ENCODE data around the gene CDH3.
"Not testable (repeated sequence)": the region's sequence is repeated elsewhere in the genome, so short reads cannot be mapped to it uniquely, and the experiment has no call there.

Gene CDH3

DNA sequence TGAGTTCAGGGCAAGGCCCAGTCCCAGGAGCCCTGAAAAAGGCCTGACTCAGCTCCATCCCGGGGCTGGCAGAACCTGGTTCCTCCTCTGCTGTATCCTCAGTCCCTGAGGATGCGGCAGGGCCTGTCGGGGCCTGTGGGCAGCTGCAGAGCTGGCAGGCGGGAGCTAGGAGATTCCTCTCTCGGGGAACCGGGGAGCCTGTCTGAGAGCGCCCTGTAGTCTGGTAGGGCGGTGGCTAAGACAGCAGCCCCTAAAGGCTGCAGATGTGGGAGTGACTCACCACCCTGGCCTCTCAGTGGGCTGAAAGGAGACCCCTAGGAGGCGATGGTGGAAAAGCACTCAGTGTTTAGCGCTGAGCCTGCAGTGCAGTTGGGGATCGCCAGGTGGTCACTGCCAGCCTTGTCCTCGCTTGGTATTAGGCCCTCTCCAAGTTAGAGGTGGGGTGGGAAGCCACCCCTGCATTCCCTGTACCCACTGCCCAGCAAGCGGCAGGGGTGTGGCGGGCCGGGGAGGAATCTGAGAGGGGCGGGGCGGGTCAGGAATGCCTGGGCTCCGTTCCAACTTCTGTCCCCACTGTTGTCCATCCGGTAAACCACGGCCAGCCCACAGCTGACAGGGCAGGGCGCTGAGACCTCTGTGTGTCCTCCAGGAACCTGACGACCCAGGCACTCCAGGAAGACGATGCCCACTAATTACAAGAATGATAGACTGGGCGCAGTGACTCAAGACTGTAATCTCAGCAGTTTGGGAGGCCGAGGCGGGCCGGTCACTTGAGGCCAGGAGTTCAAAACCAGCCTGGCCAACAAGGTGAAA lies 62.4 kb downstream of the CDH3 start:
- DNase-seq (ENCODE audit: low read depth), result no peak

DNA sequence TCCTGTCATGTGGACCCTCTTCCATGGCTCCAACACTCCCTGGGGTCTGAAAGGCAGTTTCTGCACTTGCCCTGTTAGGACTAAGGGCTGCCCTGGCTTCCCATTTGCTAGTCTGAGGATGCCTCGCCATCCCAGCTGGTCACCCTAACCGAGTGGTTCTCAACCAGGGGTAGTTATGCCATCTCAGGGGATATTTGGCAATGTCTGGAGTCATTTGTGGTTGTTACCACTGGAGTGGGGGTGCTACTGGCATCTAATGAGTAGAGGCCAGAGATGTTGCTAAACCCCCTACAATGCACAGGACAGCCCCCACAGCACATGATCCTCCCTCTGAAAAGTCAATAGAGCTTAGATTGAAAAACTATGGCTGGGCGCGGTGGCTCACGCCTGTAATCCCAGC lies 65.1 kb downstream of the CDH3 start:
- DNase-seq (ENCODE audit: low read depth), result no peak

DNA sequence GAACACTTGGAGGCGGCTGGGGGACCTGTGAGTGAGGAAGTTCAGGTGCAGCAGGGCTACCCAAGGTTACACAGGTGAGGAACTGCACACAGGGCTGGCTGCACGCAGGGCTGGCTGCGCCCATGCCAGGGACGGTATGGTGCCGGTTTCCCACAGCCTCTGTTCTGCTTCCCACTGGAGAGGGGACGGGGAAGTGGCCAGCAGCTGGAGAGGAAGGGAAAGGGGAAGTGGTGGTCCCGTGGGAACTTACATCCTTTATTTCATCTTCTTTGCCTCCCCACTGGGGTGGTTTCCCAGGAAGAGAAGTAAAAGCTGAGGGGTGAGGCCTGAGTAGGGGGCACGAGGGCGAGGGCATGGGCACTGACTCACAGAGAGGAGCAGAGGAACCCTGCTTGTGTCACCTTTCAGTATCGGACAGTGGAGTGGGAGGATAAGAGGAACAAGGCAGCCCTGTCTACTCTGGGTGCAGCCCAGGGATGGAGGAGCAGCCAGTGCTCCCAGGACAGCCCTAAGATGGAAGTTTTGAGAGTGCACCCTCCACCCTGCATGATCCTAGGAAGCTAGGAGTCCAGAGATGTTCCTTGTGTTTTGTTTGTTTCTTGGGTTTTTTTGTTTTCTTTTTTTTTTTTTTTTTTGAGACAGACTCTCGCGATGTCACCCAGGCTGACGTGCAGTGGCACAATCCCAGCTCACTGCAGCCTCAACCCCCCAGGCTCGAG lies 66.5 kb downstream of the CDH3 start:
- DNase-seq (ENCODE audit: low read depth), result no peak

DNA sequence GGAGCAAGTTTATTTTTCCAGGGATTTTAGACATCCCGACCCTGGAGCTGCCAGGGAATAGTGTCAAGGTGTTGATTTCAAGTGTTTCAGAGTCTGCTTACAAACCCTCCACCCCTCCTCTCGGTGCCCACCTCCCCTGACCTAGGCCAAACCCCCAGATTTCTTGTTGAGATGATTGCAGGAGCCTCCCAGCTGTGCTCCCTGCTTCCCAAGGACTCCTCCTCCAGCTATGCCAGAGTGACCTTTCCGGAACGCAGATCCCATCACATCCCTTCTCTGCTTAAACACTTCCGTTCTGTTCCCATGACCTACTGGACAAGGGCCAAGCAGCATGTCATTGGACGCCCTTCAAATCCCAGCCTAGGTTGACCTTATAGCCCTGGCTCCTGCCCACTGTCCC lies 68.3 kb downstream of the CDH3 start:
- no peak for DNase-seq (ENCODE audit: low read depth)

DNA sequence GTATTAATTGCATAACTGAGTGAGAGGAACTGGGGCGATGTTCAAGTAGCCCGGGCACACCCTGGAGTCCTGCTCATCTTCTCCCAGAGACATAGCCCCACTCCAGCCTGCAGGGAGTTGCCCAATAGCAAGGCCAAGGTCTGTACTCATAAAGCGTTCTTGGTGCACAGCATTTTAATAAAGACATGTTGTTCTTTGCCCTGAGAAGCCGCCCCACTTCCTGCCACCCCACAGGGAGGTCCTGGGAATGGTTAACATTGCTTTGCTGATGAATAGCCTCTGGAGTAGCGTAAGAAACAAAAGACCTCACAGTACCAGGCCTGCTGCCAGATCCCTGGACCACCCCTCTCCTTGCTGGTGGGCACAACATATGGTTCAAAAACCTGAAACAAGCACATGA lies 70.4 kb downstream of the CDH3 start:
- no peak for DNase-seq (ENCODE audit: low read depth)

DNA sequence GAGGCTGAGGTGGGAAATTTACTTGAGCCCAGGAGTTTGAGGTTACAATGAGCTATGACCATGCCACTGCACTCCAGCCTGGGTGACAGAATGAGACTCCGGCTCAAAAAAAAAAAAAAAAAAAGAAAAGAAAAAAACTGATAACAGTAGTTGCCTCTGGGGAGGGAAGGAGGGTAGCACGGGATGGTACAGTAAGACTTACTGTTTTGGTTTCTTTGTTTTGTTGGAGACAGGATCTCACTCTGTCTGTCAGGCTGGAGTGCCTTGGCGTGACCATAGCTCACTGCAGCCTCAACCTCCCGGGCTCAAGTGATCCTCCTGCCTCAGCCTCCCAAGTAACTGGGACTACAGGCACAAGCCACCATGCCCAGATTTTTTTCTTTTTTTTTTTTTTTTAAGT lies 71.4 kb downstream of the CDH3 start:
- not testable (repeated sequence) for DNase-seq (ENCODE audit: low read depth)

DNA sequence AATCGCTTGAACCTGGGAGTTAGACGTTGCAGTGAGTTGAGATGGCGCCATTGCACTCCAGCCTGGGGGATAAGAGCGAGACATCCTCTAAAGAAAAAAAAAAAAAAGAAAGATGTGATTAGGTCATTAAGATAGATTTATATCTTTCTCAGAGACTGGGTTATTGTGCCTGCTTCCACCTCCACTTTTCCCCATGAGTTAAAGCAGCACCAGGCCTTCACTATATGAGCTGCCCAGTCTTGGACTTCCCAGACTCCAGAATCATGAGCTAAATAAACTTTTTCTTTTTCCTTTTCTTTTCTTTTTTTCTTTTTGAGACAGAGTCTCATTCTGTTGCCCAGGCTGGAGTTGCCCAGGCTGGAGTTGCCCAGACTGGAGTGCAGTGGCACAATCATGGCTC lies 72.6 kb downstream of the CDH3 start:
- DNase-seq (ENCODE audit: low read depth), result no peak

DNA sequence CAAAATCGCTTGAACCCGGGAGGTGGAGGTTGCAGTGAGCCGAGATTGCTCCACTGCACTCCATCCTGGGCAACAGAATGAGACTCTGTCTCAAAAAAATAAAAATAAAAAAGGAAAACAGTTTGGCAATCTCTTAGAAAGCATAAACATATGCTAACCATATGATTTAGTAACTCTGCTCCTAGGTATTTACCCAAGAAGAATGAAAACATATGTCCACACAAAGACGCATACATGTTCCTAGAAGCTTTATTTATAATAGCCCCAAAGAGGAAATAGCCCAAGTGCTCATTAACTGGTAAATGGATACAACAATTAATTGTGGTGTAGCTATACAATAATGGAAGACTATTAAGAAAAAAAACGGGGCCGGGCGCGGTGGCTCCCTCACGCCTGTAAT lies 73.5 kb downstream of the CDH3 start:
- no peak for DNase-seq (ENCODE audit: low read depth)

DNA sequence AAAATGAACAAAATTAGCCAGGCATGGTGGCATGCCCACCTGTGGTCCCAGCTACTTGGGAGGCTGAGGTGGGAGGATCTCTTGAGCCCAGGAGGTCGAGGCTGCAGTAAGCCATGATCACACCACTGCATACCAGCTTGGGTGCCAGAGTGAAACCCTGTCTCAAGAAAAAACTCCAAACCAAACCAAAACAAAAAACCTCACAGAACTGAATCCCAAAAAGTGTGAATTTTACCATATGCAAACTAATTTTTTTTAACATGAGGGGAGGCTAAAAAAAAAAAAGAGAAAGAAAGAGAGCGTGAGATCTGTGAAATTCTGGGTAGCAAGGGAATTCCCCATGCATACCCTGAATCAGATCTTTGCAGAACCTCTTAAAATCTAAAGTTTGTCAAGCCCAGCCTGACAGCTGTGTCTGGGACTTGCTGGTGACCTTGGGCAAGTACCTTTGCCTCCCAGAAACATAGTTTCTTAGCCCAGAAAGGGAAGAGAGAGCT lies 74.9 kb downstream of the CDH3 start:
- peak; percentile 18 for DNase-seq (ENCODE audit: low read depth)

DNA sequence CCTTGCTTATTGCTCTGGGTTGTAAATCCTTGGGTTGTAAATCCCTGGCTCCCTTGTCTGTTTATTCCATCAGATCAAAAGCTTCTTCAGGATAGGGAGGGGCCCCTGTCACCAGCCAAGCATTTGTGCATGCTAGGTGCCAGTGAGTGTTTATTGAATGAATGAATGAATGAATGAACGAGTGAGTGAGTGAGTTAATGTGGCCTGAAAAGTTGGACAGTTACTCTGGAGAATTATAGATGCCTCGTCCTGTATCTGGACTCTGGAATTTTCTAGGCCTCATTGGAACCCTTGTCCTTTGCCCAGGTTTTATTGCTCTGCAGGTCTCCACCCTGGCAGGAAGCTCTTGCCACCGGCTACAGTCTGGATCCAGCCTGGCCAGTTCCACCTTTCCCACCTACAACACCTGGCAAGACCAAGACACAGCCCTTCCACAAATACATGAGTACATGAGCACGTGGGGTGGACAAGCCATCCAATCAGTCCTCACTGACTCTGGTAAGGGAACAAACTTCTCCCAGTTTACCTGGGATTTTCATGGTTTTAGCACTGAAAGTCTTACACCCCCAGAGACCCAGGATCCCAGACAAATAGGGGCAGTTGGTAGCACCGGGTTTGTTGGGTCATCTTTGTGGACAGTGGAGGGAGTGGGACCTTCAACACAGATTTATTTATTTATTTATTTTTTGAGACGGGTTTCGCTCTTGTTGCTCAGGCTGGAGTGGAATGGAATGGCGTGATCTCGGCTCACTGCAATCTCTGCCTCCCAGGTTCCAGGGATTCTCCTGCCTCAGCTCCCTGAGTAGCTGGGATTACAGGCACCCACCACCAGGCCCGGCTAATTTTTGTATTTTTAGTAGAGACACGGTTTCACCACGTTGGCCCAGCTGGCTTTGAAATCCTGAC lies 77.3 kb downstream of the CDH3 start:
- DNase-seq (ENCODE audit: low read depth), result no peak

DNA sequence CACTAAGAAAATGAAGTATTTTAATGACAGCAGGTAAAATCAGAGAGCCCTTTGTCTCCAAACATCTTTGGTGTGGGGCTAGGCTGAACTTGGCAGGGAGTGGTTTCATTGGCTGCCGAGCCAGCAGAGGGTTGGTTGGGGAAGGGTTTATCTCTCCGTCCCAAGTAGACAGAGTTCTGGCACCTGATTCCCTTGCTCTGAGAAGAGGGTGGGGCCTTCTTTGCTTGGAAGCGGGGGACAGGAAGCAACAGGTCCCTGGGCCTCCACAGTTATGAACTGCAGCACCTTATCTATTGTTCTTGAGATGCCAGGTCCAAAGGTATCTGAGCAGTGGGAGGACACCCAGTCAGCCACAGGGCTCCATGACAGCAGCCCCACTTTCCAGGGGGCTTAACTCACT lies 79.7 kb downstream of the CDH3 start:
- DNase-seq (ENCODE audit: low read depth), result no peak

DNA sequence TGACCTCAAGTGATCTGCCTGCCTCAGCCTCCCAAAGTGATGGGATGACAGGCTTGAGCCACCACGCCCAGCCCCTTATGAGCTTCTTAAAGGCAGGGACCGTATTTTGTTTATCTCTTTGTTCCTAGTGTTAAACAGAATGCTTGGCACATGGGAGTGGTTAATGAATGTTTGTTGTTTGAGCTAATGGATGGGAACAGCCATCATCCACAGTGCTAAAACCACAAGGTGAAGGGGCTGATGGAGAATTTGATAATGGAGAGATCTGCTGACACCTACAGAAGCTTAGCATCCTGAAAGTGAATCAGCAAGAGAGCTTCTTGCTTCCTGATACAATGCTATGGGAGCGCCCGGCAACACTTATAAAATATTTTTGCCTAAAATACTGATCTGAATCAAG lies 83.4 kb downstream of the CDH3 start:
- DNase-seq (ENCODE audit: low read depth), result no peak

DNA sequence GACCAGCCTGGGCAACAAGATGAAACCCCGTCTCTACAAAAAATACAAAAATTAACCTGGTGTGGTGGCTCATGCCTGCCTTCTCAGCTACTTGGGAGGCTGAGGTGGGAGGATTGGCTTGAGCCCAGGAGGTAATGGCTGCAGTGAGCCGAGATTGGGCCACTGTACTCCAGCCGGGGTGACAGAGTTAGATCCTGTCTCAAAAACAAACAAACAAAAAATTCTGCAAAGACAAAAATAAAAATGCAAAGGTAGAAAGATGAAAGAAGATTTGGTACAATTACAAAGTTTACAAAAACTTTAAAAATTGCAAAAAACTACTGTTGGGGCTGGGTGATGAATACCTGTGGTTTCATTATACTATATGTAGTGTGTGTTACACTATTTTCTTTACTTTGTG lies 86.5 kb downstream of the CDH3 start:
- DNase-seq (ENCODE audit: low read depth), result no peak

DNA sequence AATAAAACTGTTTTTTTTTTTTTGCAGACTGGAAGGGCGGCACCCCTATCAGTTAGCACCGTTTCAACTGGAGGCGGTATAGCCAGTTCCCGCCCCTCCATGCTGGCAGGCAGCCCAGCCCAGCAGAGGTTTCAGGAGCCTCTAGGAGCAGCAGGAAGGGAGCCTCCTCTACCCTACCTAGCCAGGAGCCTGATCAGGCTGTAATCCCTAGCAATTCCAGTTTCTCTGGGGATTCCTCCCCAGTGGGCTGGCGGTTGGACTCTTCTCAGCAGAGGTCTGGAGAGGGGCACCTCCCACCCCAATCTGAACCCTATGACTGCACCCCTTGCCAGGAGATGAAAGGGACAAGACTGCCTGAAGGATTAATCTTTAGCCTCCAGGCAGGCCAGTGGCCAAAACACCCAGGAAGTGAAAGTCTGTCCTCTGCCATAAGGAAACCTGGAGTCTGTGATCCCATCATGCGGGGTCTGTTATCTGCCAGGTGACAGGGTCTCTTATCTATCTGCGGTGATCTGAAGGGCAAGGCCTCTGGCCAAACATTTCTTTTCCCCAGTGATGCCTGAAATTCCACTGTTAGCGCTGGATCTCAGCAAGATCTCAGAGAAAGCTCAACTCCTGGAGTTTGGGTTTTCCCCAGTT lies 87.1 kb downstream of the CDH3 start:
- DNase-seq (ENCODE audit: low read depth), result no peak

DNA sequence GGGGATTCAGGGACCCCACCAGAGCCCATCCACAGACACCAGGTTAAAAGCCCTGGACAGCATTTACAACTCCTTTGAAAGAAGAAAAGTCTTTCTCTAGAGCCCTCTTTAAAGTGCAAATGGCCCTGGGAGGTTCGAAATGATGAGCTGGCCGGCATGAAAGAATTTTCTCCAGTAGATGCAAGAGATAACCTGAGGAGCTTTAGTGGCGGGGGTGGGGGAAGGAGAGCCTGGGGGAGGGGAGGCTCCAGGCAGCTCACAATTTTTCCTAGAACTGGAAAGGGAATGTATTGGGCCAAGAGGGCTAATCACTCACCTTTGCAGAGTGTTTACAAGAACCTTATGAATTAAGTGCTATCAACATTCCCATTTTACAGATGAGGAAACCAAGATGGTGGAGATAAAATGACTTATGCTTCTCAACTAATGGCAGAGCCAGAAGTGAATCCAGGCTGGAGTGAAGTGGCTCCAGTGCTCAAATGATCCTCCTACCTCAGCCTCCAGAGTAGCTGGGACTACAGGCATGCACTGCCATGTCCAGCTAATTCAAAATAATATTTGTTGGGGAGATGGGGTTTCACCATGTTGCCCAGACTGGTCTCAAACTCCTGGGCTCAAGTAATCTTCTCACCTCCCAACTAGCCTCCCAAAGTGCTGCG lies 87.8 kb downstream of the CDH3 start:
- no peak for DNase-seq (ENCODE audit: low read depth)

DNA sequence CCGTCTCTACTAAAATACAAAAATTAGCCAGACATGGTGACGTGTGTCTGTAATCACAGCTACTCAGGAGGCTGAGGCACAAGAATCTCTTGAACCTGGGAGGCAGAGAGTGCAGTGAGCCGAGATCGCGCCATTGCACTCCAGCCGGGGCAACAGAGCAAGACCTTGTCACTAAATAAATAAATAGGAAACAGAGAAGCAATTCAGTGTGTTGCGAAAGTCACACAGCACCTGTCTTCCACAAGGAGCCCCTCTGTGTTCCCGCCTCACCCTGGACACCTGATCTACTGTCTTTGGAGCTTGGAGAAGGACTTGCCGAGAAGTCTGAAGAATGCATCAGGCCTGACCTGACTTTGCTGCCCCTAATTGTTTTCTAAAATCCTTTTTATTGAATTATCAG lies 88.5 kb downstream of the CDH3 start:
- no peak for DNase-seq (ENCODE audit: low read depth)

DNA sequence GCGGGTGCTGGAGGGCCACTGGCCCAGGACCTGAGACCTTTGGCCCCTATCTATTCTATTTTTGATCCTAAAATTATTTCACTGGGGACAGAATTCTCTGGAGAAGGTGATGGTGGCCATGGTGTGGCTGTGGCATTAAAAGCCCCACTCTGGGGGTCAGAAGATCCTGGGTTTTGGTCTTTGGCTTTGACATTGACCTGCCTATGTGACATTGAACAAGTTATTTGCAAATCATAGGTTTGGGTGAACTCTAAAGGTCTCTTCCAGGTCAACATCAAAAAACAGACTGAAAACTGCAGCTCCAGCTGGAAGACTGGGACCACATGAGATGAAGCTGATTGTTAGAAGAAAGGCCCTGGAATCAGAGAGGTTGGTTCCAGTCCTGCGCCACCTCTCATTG lies 89.7 kb downstream of the CDH3 start:
- DNase-seq (ENCODE audit: low read depth), result no peak

DNA sequence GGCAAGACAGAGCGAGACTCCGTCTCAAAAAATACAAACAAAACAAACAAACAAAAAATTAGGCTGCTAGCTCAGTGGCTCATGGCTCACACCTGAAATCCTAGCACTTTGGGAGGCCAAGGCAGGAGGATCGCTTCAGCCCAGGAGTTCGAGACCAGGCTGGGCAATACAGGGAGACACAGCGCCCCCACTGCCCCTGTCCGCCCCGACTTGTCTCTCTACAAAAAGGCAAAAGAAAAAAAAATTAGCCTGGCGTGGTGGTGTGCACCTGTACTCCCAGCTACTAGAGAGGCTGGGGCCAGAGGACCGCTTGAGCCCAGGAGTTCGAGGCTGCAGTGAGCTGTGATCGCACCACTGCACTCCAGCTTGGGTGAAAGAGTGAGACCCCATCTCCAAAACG lies 91.5 kb downstream of the CDH3 start:
- no peak for DNase-seq (ENCODE audit: low read depth)

DNA sequence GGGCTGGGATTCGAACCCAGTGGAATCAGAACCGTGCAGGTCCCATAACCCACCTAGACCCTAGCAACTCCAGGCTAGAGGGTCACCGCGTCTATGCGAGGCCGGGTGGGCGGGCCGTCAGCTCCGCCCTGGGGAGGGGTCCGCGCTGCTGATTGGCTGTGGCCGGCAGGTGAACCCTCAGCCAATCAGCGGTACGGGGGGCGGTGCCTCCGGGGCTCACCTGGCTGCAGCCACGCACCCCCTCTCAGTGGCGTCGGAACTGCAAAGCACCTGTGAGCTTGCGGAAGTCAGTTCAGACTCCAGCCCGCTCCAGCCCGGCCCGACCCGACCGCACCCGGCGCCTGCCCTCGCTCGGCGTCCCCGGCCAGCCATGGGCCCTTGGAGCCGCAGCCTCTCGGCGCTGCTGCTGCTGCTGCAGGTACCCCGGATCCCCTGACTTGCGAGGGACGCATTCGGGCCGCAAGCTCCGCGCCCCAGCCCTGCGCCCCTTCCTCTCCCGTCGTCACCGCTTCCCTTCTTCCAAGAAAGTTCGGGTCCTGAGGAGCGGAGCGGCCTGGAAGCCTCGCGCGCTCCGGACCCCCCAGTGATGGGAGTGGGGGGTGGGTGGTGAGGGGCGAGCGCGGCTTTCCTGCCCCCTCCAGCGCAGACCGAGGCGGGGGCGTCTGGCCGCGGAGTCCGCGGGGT lies 92.1 kb downstream of the CDH3 start, which contains the start of gene CDH1:
Gene CDH1 (plus strand): TSS at position 247 of the 684 bp plus-strand sequence. CDS start 124 bp downstream, at position 371.
- DNase-seq (ENCODE audit: low read depth), result no peak

DNA sequence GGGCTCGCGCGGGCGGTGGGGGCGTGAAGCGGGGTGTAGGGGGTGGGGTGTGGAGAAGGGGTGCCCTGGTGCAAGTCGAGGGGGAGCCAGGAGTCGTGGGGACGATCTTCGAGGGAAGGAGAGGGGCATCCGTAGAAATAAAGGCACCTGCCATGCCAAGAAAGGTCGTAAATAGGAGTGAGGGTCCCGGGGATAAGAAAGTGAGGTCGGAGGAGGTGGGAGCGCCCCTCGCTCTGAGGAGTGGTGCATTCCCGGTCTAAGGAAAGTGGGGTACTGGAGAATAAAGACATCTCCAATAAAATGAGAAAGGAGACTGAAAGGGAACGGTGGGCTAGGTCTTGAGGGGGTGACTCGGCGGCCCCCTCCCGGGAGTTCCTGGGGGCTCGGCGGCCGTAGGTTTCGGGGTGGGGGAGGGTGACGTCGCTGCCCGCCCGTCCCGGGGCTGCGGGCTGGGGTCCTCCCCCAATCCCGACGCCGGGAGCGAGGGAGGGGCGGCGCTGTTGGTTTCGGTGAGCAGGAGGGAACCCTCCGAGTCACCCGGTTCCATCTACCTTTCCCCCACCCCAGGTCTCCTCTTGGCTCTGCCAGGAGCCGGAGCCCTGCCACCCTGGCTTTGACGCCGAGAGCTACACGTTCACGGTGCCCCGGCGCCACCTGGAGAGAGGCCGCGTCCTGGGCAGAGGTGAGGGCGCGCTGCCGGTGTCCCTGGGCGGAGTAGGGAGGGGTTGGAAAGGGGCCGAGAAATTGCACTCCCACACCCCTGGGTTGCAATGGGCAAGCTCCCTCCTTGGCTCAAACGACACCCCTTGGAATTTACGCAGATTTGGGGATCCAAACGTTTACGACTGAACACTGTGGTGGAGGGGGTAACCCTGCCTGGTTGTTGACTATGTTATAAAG lies 92.9 kb downstream of the CDH3 start:
- DNase-seq (ENCODE audit: low read depth), result no peak

Measured in activated T-cell treated with anti-CD3 and anti-CD28 coated beads for 24 hours (primary cell).